NB4 (cell line): Measurements from ENCODE around the gene CALCOCO2.

ENCODE experiments used
- TF ChIP-seq, protein P1 (sequence below): IDR thresholded peaks from one replicate; pipeline ENCODE4 v1.5.1; 2012; ENCODE audit warnings: low read depth, low read length
- TF ChIP-seq, protein P2 (sequence below): IDR thresholded peaks from 2 replicates; pipeline ENCODE4 v1.6.1; 2011; ENCODE audit warnings: low read depth, low read length

DNA sequence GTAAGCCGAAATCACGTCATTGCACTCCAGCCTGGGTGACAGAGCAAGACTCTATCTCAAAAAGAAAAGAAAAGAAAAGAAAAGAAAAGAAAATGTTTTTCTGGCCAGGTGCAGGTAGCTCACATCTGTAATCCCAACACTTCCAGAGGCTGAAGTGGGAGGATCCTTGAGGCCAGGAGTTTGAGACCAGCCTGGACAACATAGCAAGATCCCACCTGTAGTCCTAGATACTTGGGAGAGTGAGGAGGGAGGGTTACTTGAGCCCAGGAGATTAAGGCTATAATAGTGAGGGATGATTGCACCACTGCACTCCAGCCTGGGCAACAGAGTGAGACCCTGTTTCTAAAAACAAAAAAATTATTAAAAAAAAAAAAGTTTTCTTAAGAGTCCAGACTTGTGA, 59.3 kb downstream of the CALCOCO2 start:
- TF ChIP-seq, protein P1, sequence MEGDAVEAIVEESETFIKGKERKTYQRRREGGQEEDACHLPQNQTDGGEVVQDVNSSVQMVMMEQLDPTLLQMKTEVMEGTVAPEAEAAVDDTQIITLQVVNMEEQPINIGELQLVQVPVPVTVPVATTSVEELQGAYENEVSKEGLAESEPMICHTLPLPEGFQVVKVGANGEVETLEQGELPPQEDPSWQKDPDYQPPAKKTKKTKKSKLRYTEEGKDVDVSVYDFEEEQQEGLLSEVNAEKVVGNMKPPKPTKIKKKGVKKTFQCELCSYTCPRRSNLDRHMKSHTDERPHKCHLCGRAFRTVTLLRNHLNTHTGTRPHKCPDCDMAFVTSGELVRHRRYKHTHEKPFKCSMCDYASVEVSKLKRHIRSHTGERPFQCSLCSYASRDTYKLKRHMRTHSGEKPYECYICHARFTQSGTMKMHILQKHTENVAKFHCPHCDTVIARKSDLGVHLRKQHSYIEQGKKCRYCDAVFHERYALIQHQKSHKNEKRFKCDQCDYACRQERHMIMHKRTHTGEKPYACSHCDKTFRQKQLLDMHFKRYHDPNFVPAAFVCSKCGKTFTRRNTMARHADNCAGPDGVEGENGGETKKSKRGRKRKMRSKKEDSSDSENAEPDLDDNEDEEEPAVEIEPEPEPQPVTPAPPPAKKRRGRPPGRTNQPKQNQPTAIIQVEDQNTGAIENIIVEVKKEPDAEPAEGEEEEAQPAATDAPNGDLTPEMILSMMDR = no peak
- TF ChIP-seq, protein P2, sequence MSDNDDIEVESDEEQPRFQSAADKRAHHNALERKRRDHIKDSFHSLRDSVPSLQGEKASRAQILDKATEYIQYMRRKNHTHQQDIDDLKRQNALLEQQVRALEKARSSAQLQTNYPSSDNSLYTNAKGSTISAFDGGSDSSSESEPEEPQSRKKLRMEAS = no peak
